A673 (cell line): ENCODE results near the gene POLR3C. TPM values are rescaled to one million over a fixed set of nuclear protein-coding genes. Genes with fewer than 3 reads are reported as not detected.
"Not testable (repeated sequence)": the region's sequence is repeated elsewhere in the genome, so short reads cannot be mapped to it uniquely, and the experiment has no call there.

Experiments
- BruUV-seq: library from RNA; stranded (reverse); fragments of 400-500 nt; replicated peaks from 2 replicates; lab custom pipeline; 2021; lab: Mats Ljungman, UMichigan
- CTCF ChIA-PET: fragments of 300-600 bp; sonication (Branson Sonifier 250); formaldehyde crosslinking; loops from one replicate; lab custom pipeline; 2022; ENCODE audit warnings: antibody characterized with exemption; lab: Charles Lee
- POLR2A ChIA-PET: fragments of 300-600 bp; sonication (Branson Sonifier 250); formaldehyde crosslinking; loops from one replicate; lab custom pipeline; 2022; ENCODE audit warnings: antibody characterized with exemption; ENCODE audit not compliant: low non-redundant PET; lab: Charles Lee
- DNase-seq: peaks from one replicate; pipeline ENCODE4 v3.0.0-alpha.2; 2015; ENCODE audit warnings: low spot score
- H3K27ac ChIP-seq: fragments of 200-600 bp; sonication (generic); 2 replicates; pipeline ENCODE4 v1.5.1; 2016; ENCODE audit warnings: mixed run types, low read depth, mild to moderate bottlenecking, mixed read lengths, antibody characterized with exemption, low read length; ENCODE audit not compliant: poor library complexity, severe bottlenecking
- H3K27me3 ChIP-seq: fragments of 200-600 bp; sonication (generic); replicated peaks from 2 replicates; pipeline ENCODE4 v1.6.1; 2017; ENCODE audit warnings: mixed run types, low read depth, mild to moderate bottlenecking, mixed read lengths, antibody characterized with exemption, low read length; ENCODE audit not compliant: insufficient read depth, poor library complexity
- H3K36me3 ChIP-seq: fragments of 200-600 bp; sonication (generic); 2 replicates; pipeline ENCODE4 v1.6.1; 2016; ENCODE audit warnings: mixed run types, mild to moderate bottlenecking, mixed read lengths, antibody characterized with exemption, low read length; ENCODE audit not compliant: insufficient read depth, poor library complexity, severe bottlenecking
- H3K4me1 ChIP-seq: fragments of 200-600 bp; sonication (generic); 2 replicates; pipeline ENCODE4 v1.6.1; 2017; ENCODE audit warnings: mixed run types, mild to moderate bottlenecking, mixed read lengths, antibody characterized with exemption, low read length; ENCODE audit not compliant: insufficient read depth, poor library complexity, severe bottlenecking
- H3K4me3 ChIP-seq: fragments of 200-600 bp; sonication (generic); 2 replicates; pipeline ENCODE4 v1.5.1; 2016; ENCODE audit warnings: low read depth, mixed run types, mild to moderate bottlenecking, mixed read lengths, low read length; ENCODE audit not compliant: poor library complexity, severe bottlenecking
- H3K9me3 ChIP-seq: fragments of 200-600 bp; sonication (generic); 2 replicates; pipeline ENCODE4 v1.6.1; 2016; ENCODE audit warnings: mixed run types, low read depth, mild to moderate bottlenecking, mixed read lengths, antibody characterized with exemption, low read length; ENCODE audit not compliant: poor library complexity, severe bottlenecking
- CTCF ChIP-seq: fragments of 300-800, 200-600 bp; sonication (generic); conservative IDR thresholded peaks from 2 replicates; pipeline ENCODE4 v1.5.1; 2017; ENCODE audit warnings: low read depth, mild to moderate bottlenecking, antibody characterized with exemption, low read length, moderate library complexity, mixed read lengths
- EZH2 ChIP-seq: fragments of 200-600 bp; sonication (generic); IDR thresholded peaks from 2 replicates; pipeline ENCODE4 v1.6.1; 2017; ENCODE audit warnings: borderline replicate concordance, low read depth, mild to moderate bottlenecking, mixed read lengths, antibody characterized with exemption, low read length; ENCODE audit not compliant: poor library complexity, severe bottlenecking
- intact Hi-C: fragments of 100-400 bp; cut with micrococcal nuclease; formaldehyde crosslinking; loops from one replicate; pipeline ENCODE4 v1.10.0; 2022; ENCODE audit not compliant: unreplicated experiment
- total RNA-seq: library from RNA; stranded (reverse); gene quantifications from 2 replicates; pipeline ENCODE4 v1.2.3, GENCODE V29; 2021

The POLR3C gene
- total RNA-seq, 1 experiment from 2014 or later: 50.3 TPM

DNA sequence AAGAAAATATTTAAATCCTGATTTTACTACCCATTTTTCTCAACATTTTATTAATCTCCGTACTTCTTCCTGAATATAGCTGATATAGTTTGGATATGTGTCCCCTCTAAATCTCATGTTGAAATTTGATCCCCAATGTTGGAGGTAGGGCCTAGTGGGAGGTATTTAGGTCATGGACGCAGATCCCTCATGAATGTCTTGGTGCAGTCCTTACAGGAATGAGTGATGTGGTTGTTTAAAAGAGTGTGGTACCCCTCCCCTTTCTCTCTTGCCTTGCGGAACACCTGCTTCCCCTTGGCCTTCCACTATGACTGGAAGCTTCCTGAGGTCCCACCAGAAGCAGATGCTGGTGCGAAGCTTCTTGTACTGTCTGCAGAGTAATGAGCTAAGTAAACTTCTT lies 17.6 kb upstream of the POLR3C start:
- BruUV-seq: no TSS peak
- Histone ChIP-seq H3K36me3 (no peaks in the 10 kb centered on the region), H3K4me1 (peaks cover 15% of the 10 kb centered on the region), H3K27ac (no peak overlapping the region), H3K27me3 (no peaks in the 10 kb centered on the region), H3K4me3 (no peak overlapping the region), H3K9me3 (no peaks in the 10 kb centered on the region)
- CTCF ChIA-PET: no interaction called here
- POLR2A ChIA-PET: interaction anchor here (0.6 kb wide), 1 partner anchor 12 kb away, joined by 3 read pairs; no protein-coding TSS in a partner anchor
- TF ChIP-seq EZH2: no peak
- no peak for TF ChIP-seq CTCF
- DNase-seq: no peak
- intact Hi-C loops: loop anchor here (10.0 kb wide), 1 partner anchor 48 kb away; the partner anchor contains the start of gene PIAS3

- no TSS peak for BruUV-seq
- Histone ChIP-seq H3K4me1 (peaks cover 15% of the 10 kb centered on the region), H3K27ac (no peak overlapping the region), H3K27me3 (no peaks in the 10 kb centered on the region), H3K4me3 (no peak overlapping the region), H3K9me3 (no peaks in the 10 kb centered on the region), H3K36me3 (no peaks in the 10 kb centered on the region)
- ChIA-PET CTCF (no interaction called here), POLR2A (interaction anchor here (0.6 kb wide), 1 partner anchor 12 kb away, joined by 3 read pairs; no protein-coding TSS in a partner anchor)
- DNase-seq: no peak
- TF ChIP-seq EZH2 (no peak), CTCF (no peak)
- intact Hi-C loops: loop anchor here (10.0 kb wide), 1 partner anchor 48 kb away; the partner anchor contains the start of gene PIAS3
Observed at GRCh38 chr1:145806844-145807243, 17.2 kb upstream of the POLR3C start.

GRCh38 chr1:145812977-145813810 lies 10.8 kb upstream of the POLR3C start:
- DNase-seq, POLR2A ChIA-PET, H3K4me1 ChIP-seq, H3K27ac ChIP-seq, H3K9me3 ChIP-seq, H3K27me3 ChIP-seq, H3K36me3 ChIP-seq, CTCF ChIA-PET, BruUV-seq, intact Hi-C loops: not testable (repeated sequence)
- H3K4me3 ChIP-seq: peak overlapping the region; percentile 15

DNA sequence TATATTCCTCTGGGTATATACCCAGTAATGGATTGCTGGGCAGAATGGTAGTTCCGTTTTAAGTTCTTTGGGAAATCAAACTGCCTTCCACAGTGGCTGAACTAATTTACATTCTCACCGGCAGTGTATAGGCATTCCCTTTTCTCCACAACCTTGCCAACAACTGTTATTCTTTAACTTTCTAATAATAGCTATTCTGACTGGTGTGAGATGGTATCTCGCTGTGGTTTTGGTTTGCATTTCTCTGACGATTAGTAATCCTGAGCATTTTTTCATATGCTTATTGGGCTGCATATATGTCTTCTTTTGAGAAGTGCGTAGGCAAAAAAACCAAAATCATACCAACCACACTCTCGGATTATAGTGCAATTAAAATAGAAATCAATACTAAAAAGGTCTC lies 5.9 kb upstream of the POLR3C start:
- BruUV-seq, H3K9me3 ChIP-seq, H3K27me3 ChIP-seq, POLR2A ChIA-PET, CTCF ChIA-PET, H3K4me1 ChIP-seq, H3K4me3 ChIP-seq, H3K27ac ChIP-seq, intact Hi-C loops, H3K36me3 ChIP-seq, DNase-seq: not testable (repeated sequence)

GRCh38 chr1:145822779-145823331 lies 1.1 kb upstream of the POLR3C start:
- H3K36me3 ChIP-seq: peaks cover 22% of the 10 kb centered on the region
- intact Hi-C loops, H3K4me3 ChIP-seq, BruUV-seq, H3K27ac ChIP-seq, H3K27me3 ChIP-seq, POLR2A ChIA-PET, CTCF ChIA-PET, H3K9me3 ChIP-seq, DNase-seq: not testable (repeated sequence)
- H3K4me1 ChIP-seq: peaks cover 10% of the 10 kb centered on the region
